Liver (tissue), 9 donors: ENCODE results near the gene QKI. TPM values are rescaled to one million over a fixed set of nuclear protein-coding genes. Genes with fewer than 3 reads are reported as not detected.

Source experiments
- DNase-seq: peaks from one replicate; pipeline ENCODE4 v3.0.0-alpha.2; 2017; ENCODE audit warnings: low spot score
- H3K27ac ChIP-seq, 2 donors: one replicate each; pipeline ENCODE4 v1.7.0; 2013; ENCODE audit warnings: inconsistent platforms in 2 of 2, low read length in 2 of 2, control low read depth in 1 of 2, low read depth in 1 of 2, mild to moderate bottlenecking in 1 of 2
- H3K27me3 ChIP-seq, 4 donors: one replicate each; pipeline versions ENCODE4 v1.6.1 to v1.7.0; 2013; ENCODE audit warnings: low read length in 3 of 4, inconsistent platforms in 1 of 4, mild to moderate bottlenecking in 1 of 4, moderate library complexity in 1 of 4; ENCODE audit not compliant: control insufficient read depth in 4 of 4, insufficient read depth in 4 of 4
- H3K36me3 ChIP-seq, 4 donors: one replicate each; pipeline versions ENCODE4 v1.6.1 to v1.7.0; 2013; ENCODE audit warnings: low read length in 3 of 4, mild to moderate bottlenecking in 3 of 4, low read depth in 1 of 4, moderate library complexity in 1 of 4; ENCODE audit not compliant: control insufficient read depth in 4 of 4, insufficient read depth in 3 of 4
- H3K4me1 ChIP-seq, 4 donors: one replicate each; pipeline versions ENCODE4 v1.6.1 to v1.7.0; 2013; ENCODE audit warnings: low read length in 3 of 4, mild to moderate bottlenecking in 3 of 4, moderate library complexity in 1 of 4; ENCODE audit not compliant: control insufficient read depth in 4 of 4, insufficient read depth in 4 of 4
- H3K4me3 ChIP-seq, 3 donors: one replicate each; pipeline versions ENCODE4 v1.6.1 to v1.7.0; 2013; ENCODE audit warnings: low read length in 3 of 3, control low read depth in 1 of 3, low read depth in 1 of 3, mild to moderate bottlenecking in 1 of 3
- H3K9ac ChIP-seq, 2 donors: one replicate each; pipeline ENCODE4 v1.7.0; 2013; ENCODE audit warnings: low read length in 2 of 2, mild to moderate bottlenecking in 2 of 2, moderate library complexity in 2 of 2, control low read depth in 1 of 2, low read depth in 1 of 2
- H3K9me3 ChIP-seq, 4 donors: one replicate each; pipeline versions ENCODE4 v1.6.1 to v1.7.0; 2013; ENCODE audit warnings: low read length in 3 of 4; ENCODE audit not compliant: control insufficient read depth in 4 of 4
- ATF3 ChIP-seq: IDR thresholded peaks from 2 replicates; pipeline ENCODE4 v1.6.1; 2016; ENCODE audit warnings: antibody characterized with exemption
- CTCF ChIP-seq: fragments of 150-350 bp; IDR thresholded peaks from 2 replicates; pipeline ENCODE4 v1.5.1; 2017; ENCODE audit warnings: improper control_type of control experiment, low read depth, low read length; ENCODE audit not compliant: missing input control
- EGR1 ChIP-seq, 2 donors: IDR thresholded peaks; 2 replicates each; pipeline ENCODE4 v1.6.1; 2016 to 2018; ENCODE audit warnings: antibody characterized with exemption in 2 of 2, low read depth in 2 of 2
- FOXA1 ChIP-seq: IDR thresholded peaks from 2 replicates; pipeline ENCODE4 v1.6.1; 2016; ENCODE audit warnings: antibody characterized with exemption
- FOXA2 ChIP-seq: IDR thresholded peaks from 2 replicates; pipeline ENCODE4 v1.6.1; 2016; ENCODE audit warnings: antibody characterized with exemption
- GABPA ChIP-seq, 2 donors: IDR thresholded peaks in 1 of 2; conservative IDR thresholded peaks in 1 of 2; 2 replicates each; pipeline ENCODE4 v1.6.1; 2016; ENCODE audit warnings: antibody characterized with exemption in 2 of 2, mild to moderate bottlenecking in 1 of 2, moderate library complexity in 1 of 2
- HNF4A ChIP-seq, 2 donors: conservative IDR thresholded peaks; 2 replicates each; pipeline ENCODE4 v1.6.1; 2016; ENCODE audit warnings: antibody characterized with exemption in 2 of 2, mild to moderate bottlenecking in 2 of 2
- HNF4G ChIP-seq: IDR thresholded peaks from 2 replicates; pipeline ENCODE4 v1.6.1; 2016; ENCODE audit warnings: antibody characterized with exemption
- JUND ChIP-seq, 2 donors: IDR thresholded peaks; 2 replicates each; pipeline ENCODE4 v1.6.1; 2016; ENCODE audit warnings: antibody characterized with exemption in 2 of 2
- MAX ChIP-seq: IDR thresholded peaks from 2 replicates; pipeline ENCODE4 v1.6.1; 2016; ENCODE audit warnings: antibody characterized with exemption
- NR2F2 ChIP-seq: IDR thresholded peaks from 2 replicates; pipeline ENCODE4 v1.6.1; 2016; ENCODE audit warnings: antibody characterized with exemption
- RAD21 ChIP-seq, 2 donors: IDR thresholded peaks; 2 replicates each; pipeline ENCODE4 v1.6.1; 2016; ENCODE audit warnings: antibody characterized with exemption in 2 of 2, mild to moderate bottlenecking in 2 of 2
- REST ChIP-seq: IDR thresholded peaks from 2 replicates; pipeline ENCODE4 v1.6.1; 2016; ENCODE audit warnings: antibody characterized with exemption, mild to moderate bottlenecking
- RXRA ChIP-seq, 2 donors: IDR thresholded peaks; 2 replicates each; pipeline ENCODE4 v1.6.1; 2017 to 2018; ENCODE audit warnings: antibody characterized with exemption in 2 of 2, mild to moderate bottlenecking in 1 of 2
- SP1 ChIP-seq: IDR thresholded peaks from 2 replicates; pipeline ENCODE4 v1.6.1; 2018; ENCODE audit warnings: antibody characterized with exemption, mild to moderate bottlenecking
- TAF1 ChIP-seq: conservative IDR thresholded peaks from 2 replicates; pipeline ENCODE4 v1.6.1; 2016; ENCODE audit warnings: antibody characterized with exemption, mild to moderate bottlenecking
- YY1 ChIP-seq: IDR thresholded peaks from 2 replicates; pipeline ENCODE4 v1.6.1; 2016; ENCODE audit warnings: antibody characterized with exemption, mild to moderate bottlenecking
- ZBTB33 ChIP-seq: IDR thresholded peaks from 2 replicates; pipeline ENCODE4 v1.6.1; 2016; ENCODE audit warnings: antibody characterized with exemption
- WGBS: extraction: QIAGEN DNeasy Blood & Tissue Kit; methylation state at CpG from one replicate; pipeline ENCODE4 v1.1.7; 2013; 5-methylcytosine and 5-hydroxymethylcytosine counted together
- polyA plus RNA-seq, 2 donors: library from polyadenylated mRNA; stranded (reverse) in 1 of 2; unstranded in 1 of 2; fragments of 200-250 nt in 1 of 2; fragments of >200 nt in 1 of 2; fragmentation: Nextera tagmentation in 1 of 2; extraction: Ambion mirVana in 1 of 2; gene quantifications; one replicate each; pipeline versions ENCODE4 v1.2.1 to v1.2.3, GENCODE V29; 2013 to 2015
- total RNA-seq, 2 donors: library from RNA; depleted of rRNA; stranded (reverse); fragments of >200 nt; gene quantifications; one replicate each; pipeline ENCODE4 v1.2.3, GENCODE V29; 2014
- donor health status: healthy.
- donor health status: healthy.
- donor health status: healthy.
- donor health status: healthy.
- donor health status: healthy.

QKI gene
- total and polyA plus RNA-seq, 4 donors = 22.7 to 97.0 (median 56.3) TPM

- no peak for TF ChIP-seq REST
- TF ChIP-seq NR2F2 = no peak
- no peak for TF ChIP-seq FOXA1
- no peak for TF ChIP-seq GABPA (IDR thresholded peaks at IDR 0.05 in 1 of 2, conservative IDR thresholded peaks at IDR 0.05 in 1 of 2)
- no peak for TF ChIP-seq EGR1 (IDR thresholded peaks at IDR 0.05; ENCODE audit: low read depth in 2 of 2)
Observed at GRCh38 chr6:163603395-163603794, 188.9 kb downstream of the QKI start (continued).

- no peak for DNase-seq
- 87% methylated on average over 4 of the region's 4 CpGs for WGBS
- Histone ChIP-seq H3K9me3 (no peaks in the 10 kb centered on the region), H3K27me3 (no peaks in the 10 kb centered on the region), H3K4me3 (no peak overlapping the region), H3K9ac (no peak overlapping the region), H3K27ac (no peak overlapping the region), H3K4me1 (no peaks in the 10 kb centered on the region), H3K36me3 (no peaks in the 10 kb centered on the region)
- TF ChIP-seq ZBTB33 (no peak), RXRA (IDR thresholded peaks at IDR 0.05) (no peak), GABPA (IDR thresholded peaks at IDR 0.05 in 1 of 2, conservative IDR thresholded peaks at IDR 0.05 in 1 of 2) (no peak), NR2F2 (no peak), JUND (IDR thresholded peaks at IDR 0.05) (no peak), HNF4A (conservative IDR thresholded peaks at IDR 0.05) (no peak), YY1 (no peak), HNF4G (no peak)
Observed at GRCh38 chr6:163605385-163606097, 191.0 kb downstream of the QKI start.

GRCh38 chr6:163607792-163608191 lies 193.3 kb downstream of the QKI start:
- TF ChIP-seq CTCF = no peak
- TF ChIP-seq HNF4A (conservative IDR thresholded peaks at IDR 0.05) = no peak
- no peak for TF ChIP-seq ATF3
- TF ChIP-seq RXRA (IDR thresholded peaks at IDR 0.05) = no peak
- no peak for TF ChIP-seq RAD21 (IDR thresholded peaks at IDR 0.05)
- no peak for TF ChIP-seq JUND (IDR thresholded peaks at IDR 0.05)
- TF ChIP-seq SP1 = no peak
- TF ChIP-seq GABPA (IDR thresholded peaks at IDR 0.05 in 1 of 2, conservative IDR thresholded peaks at IDR 0.05 in 1 of 2) = no peak
- no peak for TF ChIP-seq REST
- TF ChIP-seq YY1 = no peak
- no peak for TF ChIP-seq HNF4G
- no peak for TF ChIP-seq EGR1 (IDR thresholded peaks at IDR 0.05; ENCODE audit: low read depth in 2 of 2)
- TF ChIP-seq TAF1 = no peak
- no peak for TF ChIP-seq FOXA1
- TF ChIP-seq MAX = no peak
- no peak for TF ChIP-seq FOXA2
- Histone ChIP-seq H3K4me1 (no peaks in the 10 kb centered on the region), H3K27me3 (no peaks in the 10 kb centered on the region), H3K36me3 (no peaks in the 10 kb centered on the region), H3K27ac (no peak overlapping the region), H3K4me3 (no peak overlapping the region), H3K9me3 (no peaks in the 10 kb centered on the region), H3K9ac (no peak overlapping the region)
- DNase-seq = no peak
- WGBS = 91% methylated on average over 10 of the region's 10 CpGs
